ENCODE data around the gene SNPH.

SNPH gene

GRCh38 chr20:1305712-1306111, 39.6 kb downstream of the SNPH start:
- Mint-ChIP-seq H3K27me3 (ENCODE audit: low read depth, poor library complexity) (peaks cover 6% of the 10 kb centered on the region), H3K27ac (no peak overlapping the region), H3K36me3 (ENCODE audit: low read depth) (no peaks in the 10 kb centered on the region), H3K4me1 (peaks cover 36% of the 10 kb centered on the region), H3K9me3 (no peaks in the 10 kb centered on the region), H3K4me3 (no peak overlapping the region)
- TF ChIP-seq CTCF (IDR thresholded peaks at IDR 0.05) = no peak
- DNase-seq = no peak

- H3K36me3 Mint-ChIP-seq (ENCODE audit: low read depth) = no peaks in the 10 kb centered on the region
- no peak for DNase-seq
- no peak overlapping the region for H3K4me3 Mint-ChIP-seq
- TF ChIP-seq CTCF (IDR thresholded peaks at IDR 0.05) = no peak
- peaks cover 36% of the 10 kb centered on the region for H3K4me1 Mint-ChIP-seq
- H3K27ac Mint-ChIP-seq = no peak overlapping the region
- no peaks in the 10 kb centered on the region for H3K9me3 Mint-ChIP-seq
- peaks cover 1% of the 10 kb centered on the region for H3K27me3 Mint-ChIP-seq (ENCODE audit: low read depth, poor library complexity)
Measured at GRCh38 chr20:1306316-1307135, 40.4 kb downstream of the SNPH start.

GRCh38 chr20:1307171-1307570, 41.1 kb downstream of the SNPH start:
- DNase-seq = no peak
- TF ChIP-seq CTCF (IDR thresholded peaks at IDR 0.05) = no peak
- no peaks in the 10 kb centered on the region for H3K9me3 Mint-ChIP-seq
- H3K27me3 Mint-ChIP-seq (ENCODE audit: low read depth, poor library complexity) = peaks cover 3% of the 10 kb centered on the region
- peak overlapping the region; percentile 75 for H3K27ac Mint-ChIP-seq
- H3K4me3 Mint-ChIP-seq = no peak overlapping the region
- no peaks in the 10 kb centered on the region for H3K36me3 Mint-ChIP-seq (ENCODE audit: low read depth)
- peaks cover 36% of the 10 kb centered on the region for H3K4me1 Mint-ChIP-seq

- no peak for TF ChIP-seq CTCF (IDR thresholded peaks at IDR 0.05)
- Mint-ChIP-seq H3K4me1 (peaks cover 36% of the 10 kb centered on the region), H3K9me3 (no peaks in the 10 kb centered on the region), H3K4me3 (no peak overlapping the region), H3K36me3 (ENCODE audit: low read depth) (no peaks in the 10 kb centered on the region), H3K27ac (peak overlapping the region; percentile 75), H3K27me3 (ENCODE audit: low read depth, poor library complexity) (peaks cover 6% of the 10 kb centered on the region)
- no peak for DNase-seq
Measured at GRCh38 chr20:1307571-1307971, 41.5 kb downstream of the SNPH start.

GRCh38 chr20:1308067-1308701, 42.1 kb downstream of the SNPH start:
- Mint-ChIP-seq H3K27ac (no peak overlapping the region), H3K4me3 (no peak overlapping the region), H3K27me3 (ENCODE audit: low read depth, poor library complexity) (peaks cover 9% of the 10 kb centered on the region), H3K4me1 (peaks cover 31% of the 10 kb centered on the region), H3K36me3 (ENCODE audit: low read depth) (no peaks in the 10 kb centered on the region), H3K9me3 (no peaks in the 10 kb centered on the region)
- no peak for DNase-seq
- TF ChIP-seq CTCF (IDR thresholded peaks at IDR 0.05) = no peak
